HG02798 (cell line): ENCODE results near the gene GALNT2.

Experiments
- ATAC-seq: cut with Tn5 transposase; IDR thresholded peaks from one replicate; pipeline ENCODE4 v1.9.1; 2021; ENCODE audit warnings: mild to moderate bottlenecking; ENCODE audit not compliant: unreplicated experiment, poor library complexity

The GALNT2 gene

GRCh38 chr1:230242326-230242725 is 175.3 kb downstream of the GALNT2 start:
- no peak for ATAC-seq

GRCh38 chr1:230243146-230243545 is 176.1 kb downstream of the GALNT2 start:
- ATAC-seq, result no peak

- no peak for ATAC-seq
These were observed 176.7 kb downstream of the GALNT2 start for GRCh38 chr1:230243583-230244353.

GRCh38 chr1:230246551-230246950 is 179.5 kb downstream of the GALNT2 start:
- ATAC-seq, result no peak

GRCh38 chr1:230248016-230248888 is 181.2 kb downstream of the GALNT2 start:
- ATAC-seq, result no peak

- ATAC-seq, result no peak
These were observed 181.8 kb downstream of the GALNT2 start for GRCh38 chr1:230248889-230249270.

GRCh38 chr1:230249695-230250480 is 182.8 kb downstream of the GALNT2 start:
- ATAC-seq, result no peak

- no peak for ATAC-seq
These were observed 183.6 kb downstream of the GALNT2 start for GRCh38 chr1:230250666-230251065.

- peak; percentile 83 for ATAC-seq
These were observed 184.7 kb downstream of the GALNT2 start for GRCh38 chr1:230251644-230252191.

GRCh38 chr1:230253150-230253549 is 186.1 kb downstream of the GALNT2 start:
- ATAC-seq, result no peak

- no peak for ATAC-seq
These were observed 187.2 kb downstream of the GALNT2 start for GRCh38 chr1:230254265-230254664.

- no peak for ATAC-seq
These were observed 188.1 kb downstream of the GALNT2 start for GRCh38 chr1:230255116-230255515.

- ATAC-seq, result no peak
These were observed 189.0 kb downstream of the GALNT2 start for GRCh38 chr1:230255991-230256390.

GRCh38 chr1:230256896-230257295 is 189.9 kb downstream of the GALNT2 start:
- ATAC-seq, result no peak

GRCh38 chr1:230259621-230260020 is 192.6 kb downstream of the GALNT2 start:
- ATAC-seq, result no peak

- ATAC-seq, result no peak
These were observed 193.8 kb downstream of the GALNT2 start for GRCh38 chr1:230260831-230261230.

- no peak for ATAC-seq
These were observed 195.1 kb downstream of the GALNT2 start for GRCh38 chr1:230261928-230262650.

GRCh38 chr1:230262867-230263567 is 196.0 kb downstream of the GALNT2 start:
- no peak for ATAC-seq

- ATAC-seq, result no peak
These were observed 196.6 kb downstream of the GALNT2 start for GRCh38 chr1:230263568-230264195.
